HepG2 (cell line): Measurements from ENCODE around the gene ITGB7. TPM values are rescaled to one million over a fixed set of nuclear protein-coding genes. Genes with fewer than 3 reads are reported as not detected.
A peak's percentile ranks its signal among the peaks of the same experiment; 100 is the strongest.

ENCODE experiments used
- BRCA1 ChIP-seq: sonication (generic); formaldehyde crosslinking; IDR thresholded peaks from 2 replicates; pipeline ENCODE4 v1.4.0; 2020; ENCODE audit warnings: missing genetic modification reagents
- GTF2F1 ChIP-seq: fragments of 150-350 bp; IDR thresholded peaks from 2 replicates; pipeline ENCODE4 v1.6.1; 2014; ENCODE audit warnings: low read length
- HOXA5 ChIP-seq: sonication (generic); formaldehyde crosslinking; IDR thresholded peaks from 2 replicates; pipeline ENCODE4 v1.4.0; 2020; ENCODE audit warnings: missing genetic modification reagents
- KDM1A ChIP-seq: IDR thresholded peaks from 2 replicates; pipeline ENCODE4 v1.6.1; 2016; ENCODE audit warnings: missing compliant biosample characterization
- KDM2A ChIP-seq: sonication (generic); formaldehyde crosslinking; IDR thresholded peaks from 2 replicates; pipeline ENCODE4 v1.4.0; 2020; ENCODE audit warnings: low read depth, missing genetic modification reagents, borderline replicate concordance
- KLF15 ChIP-seq: sonication (generic); formaldehyde crosslinking; IDR thresholded peaks from 2 replicates; pipeline ENCODE4 v1.8.1; 2023; ENCODE audit warnings: borderline replicate concordance, mild to moderate bottlenecking, inconsistent platforms, missing genetic modification reagents, mixed read lengths
- MIXL1 ChIP-seq: IDR thresholded peaks from 2 replicates; pipeline ENCODE4 v1.6.1; 2016
- NRL ChIP-seq: sonication (generic); formaldehyde crosslinking; IDR thresholded peaks from 2 replicates; pipeline ENCODE4 v1.5.0; 2020; ENCODE audit warnings: missing genetic modification reagents, mild to moderate bottlenecking, moderate library complexity, borderline replicate concordance
- PAWR ChIP-seq: sonication (generic); formaldehyde crosslinking; IDR thresholded peaks from 2 replicates; pipeline ENCODE4 v1.4.0; 2020; ENCODE audit warnings: missing genetic modification reagents, mild to moderate bottlenecking, borderline replicate concordance
- PHF5A ChIP-seq: IDR thresholded peaks from one replicate; pipeline ENCODE4 v1.6.1; 2018; ENCODE audit warnings: low read depth, missing genetic modification reagents; ENCODE audit not compliant: unreplicated experiment
- SALL1 ChIP-seq: sonication (generic); formaldehyde crosslinking; IDR thresholded peaks from 2 replicates; pipeline ENCODE4 v1.8.0; 2022; ENCODE audit warnings: mild to moderate bottlenecking, missing genetic modification reagents
- SMAD9 ChIP-seq: sonication (generic); formaldehyde crosslinking; IDR thresholded peaks from 2 replicates; pipeline ENCODE4 v1.5.1; 2020; ENCODE audit warnings: mild to moderate bottlenecking, missing genetic modification reagents
- SRSF9 ChIP-seq: fragments of 200-400 bp; formaldehyde crosslinking; IDR thresholded peaks from 2 replicates; pipeline ENCODE4 v1.6.1; 2018; ENCODE audit warnings: borderline replicate concordance, mild to moderate bottlenecking, low read depth, low read length; ENCODE audit not compliant: insufficient read depth, poor library complexity, severe bottlenecking
- STAG1 ChIP-seq: sonication (generic); formaldehyde crosslinking; IDR thresholded peaks from 2 replicates; pipeline ENCODE4 v1.4.0; 2020; ENCODE audit warnings: missing genetic modification reagents
- TBL1XR1 ChIP-seq: fragments of 150-350 bp; IDR thresholded peaks from 2 replicates; pipeline ENCODE4 v1.6.1; 2014; ENCODE audit warnings: borderline replicate concordance, low read length; ENCODE audit not compliant: partially characterized antibody
- ZFP41 ChIP-seq: sonication (generic); formaldehyde crosslinking; IDR thresholded peaks from 2 replicates; pipeline ENCODE4 v1.4.0; 2020; ENCODE audit warnings: mild to moderate bottlenecking, missing genetic modification reagents, borderline replicate concordance
- ZKSCAN1 ChIP-seq: fragments of 150-350 bp; IDR thresholded peaks from 2 replicates; pipeline ENCODE4 v1.6.1; 2014; ENCODE audit warnings: low read length
- ZNF205 ChIP-seq: IDR thresholded peaks from 2 replicates; pipeline ENCODE4 v1.6.1; 2018; ENCODE audit warnings: missing biosample characterization, missing genetic modification reagents
- ZNF296 ChIP-seq: sonication (generic); formaldehyde crosslinking; conservative IDR thresholded peaks from 2 replicates; pipeline ENCODE4 v1.5.0; 2020; ENCODE audit warnings: mild to moderate bottlenecking, missing genetic modification reagents
- ZNF629 ChIP-seq: sonication (generic); formaldehyde crosslinking; conservative IDR thresholded peaks from 2 replicates; pipeline ENCODE4 v1.5.0; 2020; ENCODE audit warnings: missing genetic modification reagents
- ZNF670 ChIP-seq: sonication (generic); formaldehyde crosslinking; IDR thresholded peaks from 2 replicates; pipeline ENCODE4 v1.8.0; 2022; ENCODE audit warnings: mild to moderate bottlenecking, missing genetic modification reagents, borderline replicate concordance
- ZNF678 ChIP-seq: sonication (generic); formaldehyde crosslinking; IDR thresholded peaks from 2 replicates; pipeline ENCODE4 v1.4.0; 2020; ENCODE audit warnings: mild to moderate bottlenecking, missing genetic modification reagents
- polyA plus RNA-seq, 8 experiments: library from polyadenylated mRNA; depleted of rRNA in 3 of 8; stranded (reverse) in 7 of 8; unstranded in 1 of 8; fragments of >200 nt; fragmentation: Illumina TruSeq in 4 of 8; extraction: Trizol in 4 of 8; gene quantifications; 2 replicates each; pipeline versions ENCODE4 v1.2.1 to v1.2.3, GENCODE V29; 2011 to 2016; ENCODE audit warnings: low read depth in 4 of 8, missing spikeins in 1 of 8, mixed read lengths in 1 of 8; ENCODE audit not compliant: insufficient read depth in 1 of 8
- total RNA-seq, 5 experiments: library from RNA; depleted of rRNA; stranded (reverse); fragments of >200 nt; fragmentation: Illumina TruSeq; extraction: Trizol; gene quantifications; 2 replicates each; pipeline ENCODE4 v1.2.3, GENCODE V29; 2016; ENCODE audit warnings: low read depth in 1 of 5
- TF ChIP-seq, protein P1 (sequence below): sonication (generic); formaldehyde crosslinking; IDR thresholded peaks from 2 replicates; pipeline ENCODE4 v1.8.0; 2022; ENCODE audit warnings: mild to moderate bottlenecking, missing genetic modification reagents; ENCODE audit not compliant: insufficient replicate concordance
- TF ChIP-seq, protein P2 (sequence below): sonication (generic); formaldehyde crosslinking; IDR thresholded peaks from 2 replicates; pipeline ENCODE4 v1.4.0; 2020; ENCODE audit warnings: mild to moderate bottlenecking, low read depth, missing genetic modification reagents
- TF ChIP-seq, protein P3 (sequence below): sonication (generic); formaldehyde crosslinking; IDR thresholded peaks from 2 replicates; pipeline ENCODE4 v1.4.0; 2020; ENCODE audit warnings: mild to moderate bottlenecking, missing genetic modification reagents
- TF ChIP-seq, protein P4 (sequence below): sonication (generic); formaldehyde crosslinking; IDR thresholded peaks from 2 replicates; pipeline ENCODE4 v1.5.0; 2020; ENCODE audit warnings: missing genetic modification reagents

The ITGB7 gene
- total and polyA plus RNA-seq, 2 of the 13 experiments (the other 11 are each of a cell fraction or from before 2014, with no cell fraction given) = 0.16 to 0.18 TPM

DNA sequence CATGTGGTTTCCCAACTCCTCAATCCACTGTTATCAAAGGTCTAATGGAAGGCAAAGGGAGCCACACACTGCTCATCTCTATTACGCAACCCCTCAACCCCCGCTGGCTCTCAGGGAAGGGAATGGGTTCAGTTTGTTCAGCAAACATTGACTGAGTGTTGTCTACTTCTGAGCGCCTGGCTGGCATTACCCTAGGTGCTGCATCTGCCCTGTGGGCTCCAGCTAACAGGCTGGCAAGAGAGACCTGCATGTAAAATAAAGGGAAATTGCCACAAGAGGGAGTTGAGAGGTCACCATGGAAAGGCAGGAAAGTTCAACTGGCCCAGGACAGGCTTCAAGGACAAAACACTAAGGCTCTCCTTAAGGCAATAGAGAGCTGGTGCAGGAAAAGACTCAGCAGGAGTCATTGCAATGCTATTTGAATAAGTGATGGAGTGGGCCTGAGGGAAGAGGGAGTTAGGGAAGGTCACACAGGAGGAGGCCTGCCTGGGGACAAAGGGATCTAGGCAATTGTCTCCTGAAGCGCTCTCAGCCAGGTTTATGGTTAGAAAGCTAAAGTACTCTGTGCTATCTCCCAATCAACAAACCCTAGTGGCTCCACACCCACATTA lies 32.1 kb downstream of the ITGB7 start (continued):
- TF ChIP-seq KLF15 (CRISPR knock-in tag) (no peak), BRCA1 (CRISPR knock-in tag) (0 out of 2 replicates have a peak, but pooled peaks have one; percentile 32), ZNF678 (CRISPR knock-in tag) (no peak), KDM2A (CRISPR knock-in tag) (peak; percentile 65; the same call in 1 of the 2 replicates), GTF2F1 (no peak), PAWR (CRISPR knock-in tag) (no peak), ZNF670 (CRISPR knock-in tag) (no peak), NRL (no peak), SMAD9 (no peak), STAG1 (CRISPR knock-in tag) (peak; percentile 47; the same call in 1 of the 2 replicates), ZFP41 (CRISPR knock-in tag) (no peak), TBL1XR1 (peak; percentile 54), KDM1A (peak; percentile 46; the same call in 1 of the 2 replicates), ZKSCAN1 (peak; percentile 54; the same call in 1 of the 2 replicates), ZNF296 (CRISPR knock-in tag) (no peak), HOXA5 (CRISPR knock-in tag) (0 out of 2 replicates have a peak, but pooled peaks have one; percentile 49), SRSF9 (no peak), PHF5A (CRISPR knock-in tag) (no peak), ZNF629 (CRISPR knock-in tag) (peak; percentile 86), ZNF205 (CRISPR knock-in tag) (peak; percentile 93), MIXL1 (CRISPR knock-in tag) (0 out of 2 replicates have a peak, but pooled peaks have one; percentile 71), SALL1 (peak; percentile 89)
- TF ChIP-seq, protein P1, sequence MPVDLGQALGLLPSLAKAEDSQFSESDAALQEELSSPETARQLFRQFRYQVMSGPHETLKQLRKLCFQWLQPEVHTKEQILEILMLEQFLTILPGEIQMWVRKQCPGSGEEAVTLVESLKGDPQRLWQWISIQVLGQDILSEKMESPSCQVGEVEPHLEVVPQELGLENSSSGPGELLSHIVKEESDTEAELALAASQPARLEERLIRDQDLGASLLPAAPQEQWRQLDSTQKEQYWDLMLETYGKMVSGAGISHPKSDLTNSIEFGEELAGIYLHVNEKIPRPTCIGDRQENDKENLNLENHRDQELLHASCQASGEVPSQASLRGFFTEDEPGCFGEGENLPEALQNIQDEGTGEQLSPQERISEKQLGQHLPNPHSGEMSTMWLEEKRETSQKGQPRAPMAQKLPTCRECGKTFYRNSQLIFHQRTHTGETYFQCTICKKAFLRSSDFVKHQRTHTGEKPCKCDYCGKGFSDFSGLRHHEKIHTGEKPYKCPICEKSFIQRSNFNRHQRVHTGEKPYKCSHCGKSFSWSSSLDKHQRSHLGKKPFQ (CRISPR knock-in tag) = no peak
- TF ChIP-seq, protein P2, sequence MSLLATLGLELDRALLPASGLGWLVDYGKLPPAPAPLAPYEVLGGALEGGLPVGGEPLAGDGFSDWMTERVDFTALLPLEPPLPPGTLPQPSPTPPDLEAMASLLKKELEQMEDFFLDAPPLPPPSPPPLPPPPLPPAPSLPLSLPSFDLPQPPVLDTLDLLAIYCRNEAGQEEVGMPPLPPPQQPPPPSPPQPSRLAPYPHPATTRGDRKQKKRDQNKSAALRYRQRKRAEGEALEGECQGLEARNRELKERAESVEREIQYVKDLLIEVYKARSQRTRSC (CRISPR knock-in tag) = no peak
- TF ChIP-seq, protein P3, sequence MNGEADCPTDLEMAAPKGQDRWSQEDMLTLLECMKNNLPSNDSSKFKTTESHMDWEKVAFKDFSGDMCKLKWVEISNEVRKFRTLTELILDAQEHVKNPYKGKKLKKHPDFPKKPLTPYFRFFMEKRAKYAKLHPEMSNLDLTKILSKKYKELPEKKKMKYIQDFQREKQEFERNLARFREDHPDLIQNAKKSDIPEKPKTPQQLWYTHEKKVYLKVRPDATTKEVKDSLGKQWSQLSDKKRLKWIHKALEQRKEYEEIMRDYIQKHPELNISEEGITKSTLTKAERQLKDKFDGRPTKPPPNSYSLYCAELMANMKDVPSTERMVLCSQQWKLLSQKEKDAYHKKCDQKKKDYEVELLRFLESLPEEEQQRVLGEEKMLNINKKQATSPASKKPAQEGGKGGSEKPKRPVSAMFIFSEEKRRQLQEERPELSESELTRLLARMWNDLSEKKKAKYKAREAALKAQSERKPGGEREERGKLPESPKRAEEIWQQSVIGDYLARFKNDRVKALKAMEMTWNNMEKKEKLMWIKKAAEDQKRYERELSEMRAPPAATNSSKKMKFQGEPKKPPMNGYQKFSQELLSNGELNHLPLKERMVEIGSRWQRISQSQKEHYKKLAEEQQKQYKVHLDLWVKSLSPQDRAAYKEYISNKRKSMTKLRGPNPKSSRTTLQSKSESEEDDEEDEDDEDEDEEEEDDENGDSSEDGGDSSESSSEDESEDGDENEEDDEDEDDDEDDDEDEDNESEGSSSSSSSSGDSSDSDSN (CRISPR knock-in tag) = peak; percentile 46
- TF ChIP-seq, protein P4, sequence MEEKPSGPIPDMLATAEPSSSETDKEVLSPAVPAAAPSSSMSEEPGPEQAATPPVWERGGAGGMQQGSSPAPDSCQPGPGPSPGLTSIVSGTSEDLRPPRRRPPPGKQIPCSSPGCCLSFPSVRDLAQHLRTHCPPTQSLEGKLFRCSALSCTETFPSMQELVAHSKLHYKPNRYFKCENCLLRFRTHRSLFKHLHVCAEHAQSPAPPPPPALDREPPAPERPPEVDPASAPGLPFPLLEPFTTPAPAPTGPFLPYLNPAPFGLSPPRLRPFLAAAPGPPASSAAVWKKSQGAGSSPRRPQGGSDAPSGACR (CRISPR knock-in tag) = no peak
